GM18507 (cell line): ENCODE measurements around the gene ANKRD42.
A peak's percentile ranks its signal among the peaks of the same experiment; 100 is the strongest.
"Not testable (repeated sequence)": the region's sequence is repeated elsewhere in the genome, so short reads cannot be mapped to it uniquely, and the experiment has no call there.

Source experiments
- DNase-seq: peaks from one replicate; pipeline ENCODE4 v3.0.0; 2011; ENCODE audit warnings: low read depth; ENCODE audit not compliant: insufficient read length; ENCODE audit errors: extremely low spot score
- FAIRE-seq: peaks from 2 replicates; lab custom pipeline; 2011; peaks lifted over from hg19 to GRCh38; lab: Jason Lieb, UNC

Gene ANKRD42

GRCh38 chr11:83222499-83222898 is 29.0 kb downstream of the ANKRD42 start:
- DNase-seq, result no peak
- FAIRE-seq, result no peak

- DNase-seq (no peak), FAIRE-seq (no peak)
These were observed 29.9 kb downstream of the ANKRD42 start for GRCh38 chr11:83223457-83223856.

GRCh38 chr11:83235825-83236224 is 42.3 kb downstream of the ANKRD42 start:
- DNase-seq, result no peak
- FAIRE-seq, result no peak

GRCh38 chr11:83238111-83238510 is 44.6 kb downstream of the ANKRD42 start:
- FAIRE-seq, result no peak
- DNase-seq, result no peak

- peak; percentile 18 for DNase-seq
- peak; percentile 73 for FAIRE-seq
These were observed 47.9 kb downstream of the ANKRD42 start for GRCh38 chr11:83241291-83241946.

- no peak for FAIRE-seq
- DNase-seq, result no peak
These were observed 55.9 kb downstream of the ANKRD42 start for GRCh38 chr11:83249445-83249844.

- peak; percentile 84 for FAIRE-seq
These were observed 56.6 kb downstream of the ANKRD42 start for GRCh38 chr11:83249972-83250593.

GRCh38 chr11:83252266-83252665 is 58.8 kb downstream of the ANKRD42 start:
- FAIRE-seq, result no peak
- no peak for DNase-seq

More at GRCh38 chr11:83249972-83250593, 56.6 kb downstream of the ANKRD42 start:
- peak; percentile 7 for DNase-seq

- DNase-seq, result no peak
- no peak for FAIRE-seq
These were observed 59.4 kb downstream of the ANKRD42 start for GRCh38 chr11:83252941-83253340.

- DNase-seq (no peak), FAIRE-seq (no peak)
These were observed 61.9 kb downstream of the ANKRD42 start for GRCh38 chr11:83255366-83255765.

- FAIRE-seq (no peak), DNase-seq (no peak)
These were observed 63.3 kb downstream of the ANKRD42 start for GRCh38 chr11:83256602-83257340.

- FAIRE-seq, result no peak
- DNase-seq, result no peak
These were observed 64.3 kb downstream of the ANKRD42 start for GRCh38 chr11:83257761-83258168.

- DNase-seq (no peak), FAIRE-seq (no peak)
These were observed 66.0 kb downstream of the ANKRD42 start for GRCh38 chr11:83259559-83259958.

GRCh38 chr11:83265331-83265730 is 71.8 kb downstream of the ANKRD42 start:
- FAIRE-seq, result no peak
- DNase-seq, result no peak

- not testable (repeated sequence) for FAIRE-seq, DNase-seq
These were observed 75.6 kb downstream of the ANKRD42 start for GRCh38 chr11:83269080-83269479.

GRCh38 chr11:83271734-83272133 is 78.2 kb downstream of the ANKRD42 start:
- FAIRE-seq, DNase-seq: not testable (repeated sequence)

- FAIRE-seq (no peak), DNase-seq (no peak)
These were observed 79.1 kb downstream of the ANKRD42 start for GRCh38 chr11:83272627-83273026.

GRCh38 chr11:83275888-83276641 is 82.6 kb downstream of the ANKRD42 start:
- FAIRE-seq, result no peak
- DNase-seq, result no peak

GRCh38 chr11:83278351-83278750 is 84.8 kb downstream of the ANKRD42 start:
- no peak for DNase-seq
- FAIRE-seq, result no peak

GRCh38 chr11:83280256-83280655 is 86.7 kb downstream of the ANKRD42 start:
- DNase-seq (no peak), FAIRE-seq (no peak)
